Esophagus muscularis mucosa (tissue), 4 donors: Measurements from ENCODE around the gene CNOT4.

Experiments used
- CTCF ChIP-seq, 3 experiments: fragments of 200-600 bp in 2 of 3; fragments of 450-650 bp in 1 of 3; sonication (generic) in 2 of 3; IDR thresholded peaks; one replicate each; pipeline ENCODE4 v1.5.1; 2017 to 2019; ENCODE audit warnings: antibody characterized with exemption in 3 of 3, mild to moderate bottlenecking in 2 of 3, moderate library complexity in 1 of 3
- EP300 ChIP-seq: sonication (generic); formaldehyde crosslinking; IDR thresholded peaks from one replicate; pipeline ENCODE4 v1.6.1; 2017; ENCODE audit warnings: antibody characterized with exemption
- POLR2A ChIP-seq: fragments of 450-650 bp; IDR thresholded peaks from one replicate; pipeline ENCODE4 v1.6.1; 2017; ENCODE audit warnings: antibody characterized with exemption, moderate library complexity, mild to moderate bottlenecking, low read depth
- POLR2AphosphoS5 ChIP-seq, 2 donors: sonication (generic); formaldehyde crosslinking; IDR thresholded peaks; one replicate each; pipeline ENCODE4 v1.6.1; 2017; ENCODE audit warnings: antibody characterized with exemption in 2 of 2

- TF ChIP-seq POLR2A (no peak), EP300 (no peak), CTCF (IDR thresholded peaks at IDR 0.05) (no peak), POLR2AphosphoS5 (IDR thresholded peaks at IDR 0.05) (no peak)
Observed at GRCh38 chr7:135390829-135391228, 119.1 kb downstream of the CNOT4 start.
